Vagina (tissue), 2 donors: ENCODE data around the gene DPYSL4. TPM values are rescaled to one million over a fixed set of nuclear protein-coding genes. Genes with fewer than 3 reads are reported as not detected.

Experiments used
- DNase-seq, 2 donors: peaks; one replicate each; pipeline ENCODE4 v3.0.0-alpha.2; 2017; ENCODE audit errors: extremely low spot score in 2 of 2
- H3K27ac ChIP-seq: fragments of 200-600 bp; sonication (generic); one replicate; pipeline ENCODE4 v1.5.1; 2019
- H3K27me3 ChIP-seq: fragments of 200-600 bp; sonication (generic); one replicate; pipeline ENCODE4 v1.5.1; 2019
- H3K36me3 ChIP-seq, 2 donors: fragments of 200-600 bp; sonication (generic); one replicate each; pipeline ENCODE4 v1.5.1; 2017 to 2019
- H3K4me1 ChIP-seq: fragments of 200-600 bp; sonication (generic); one replicate; pipeline ENCODE4 v1.5.1; 2019
- H3K4me3 ChIP-seq, 2 donors: fragments of 200-600 bp; sonication (generic); 1 replicate in 1 of 2; 2 replicates in 1 of 2; pipeline ENCODE4 v1.5.1; 2016 to 2019
- H3K9me3 ChIP-seq: fragments of 200-600 bp; sonication (generic); one replicate; pipeline ENCODE4 v1.5.1; 2019
- POLR2A ChIP-seq, 2 donors: fragments of 450-650 bp; IDR thresholded peaks; one replicate each; pipeline ENCODE4 v1.6.1; 2017; ENCODE audit warnings: antibody characterized with exemption in 2 of 2, mild to moderate bottlenecking in 2 of 2, moderate library complexity in 2 of 2
- POLR2AphosphoS5 ChIP-seq, 2 donors: sonication (generic); formaldehyde crosslinking; IDR thresholded peaks; one replicate each; pipeline ENCODE4 v1.9.0; 2017; ENCODE audit warnings: antibody characterized with exemption in 2 of 2, mild to moderate bottlenecking in 2 of 2, low read depth in 1 of 2; ENCODE audit not compliant: insufficient read depth in 1 of 2
- intact Hi-C: fragments of 100-400 bp; cut with DNase I; formaldehyde crosslinking; loops from one replicate; pipeline ENCODE4 v1.15.1; 2023
- total RNA-seq: library from RNA; depleted of rRNA; stranded (reverse); fragments of >200 nt; gene quantifications from one replicate; pipeline ENCODE4 v1.2.3, GENCODE V29; 2016
- TF ChIP-seq, protein P1 (sequence below), 3 experiments: fragments of 450-650 bp in 2 of 3; fragments of 200-600 bp in 1 of 3; sonication (generic) in 1 of 3; IDR thresholded peaks; one replicate each; pipeline ENCODE4 v1.5.1; 2017 to 2019; ENCODE audit warnings: antibody characterized with exemption in 3 of 3, mild to moderate bottlenecking in 2 of 3, moderate library complexity in 2 of 3

The DPYSL4 gene
- total RNA-seq, 1 donor from 2014 or later: 0.49 TPM

DNA sequence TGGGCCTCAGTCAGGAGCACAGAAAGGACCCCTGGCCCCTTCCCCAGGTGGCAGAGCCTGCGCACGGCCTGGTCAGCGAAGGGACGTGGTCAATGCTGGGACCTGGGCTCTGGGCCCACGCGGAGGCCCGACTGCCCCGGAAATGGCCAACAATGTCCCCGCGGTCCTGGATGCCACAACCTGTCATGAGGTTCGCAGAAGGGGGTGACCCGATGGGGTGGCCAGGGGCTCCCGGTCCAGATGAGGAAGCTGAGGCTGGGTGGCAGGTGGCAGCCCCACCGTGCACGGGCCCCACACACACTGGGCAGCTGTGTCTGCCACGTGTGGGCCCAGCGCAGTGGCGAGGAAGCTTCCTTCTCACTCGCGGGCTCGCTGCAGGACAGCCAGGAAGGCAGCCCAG is 49.4 kb downstream of the DPYSL4 start:
- Histone ChIP-seq H3K9me3 (no peaks in the 10 kb centered on the region), H3K4me1 (no peaks in the 10 kb centered on the region), H3K36me3 (no peaks in the 10 kb centered on the region), H3K27me3 (no peaks in the 10 kb centered on the region), H3K4me3 (no peak overlapping the region), H3K27ac (no peak overlapping the region)
- intact Hi-C loops: no loop called here
- DNase-seq: no peak
- TF ChIP-seq POLR2AphosphoS5 (IDR thresholded peaks at IDR 0.05; ENCODE audit: insufficient read depth in 1 of 2, low read depth in 1 of 2) (no peak), POLR2A (IDR thresholded peaks at IDR 0.05) (no peak)
- TF ChIP-seq, protein P1, sequence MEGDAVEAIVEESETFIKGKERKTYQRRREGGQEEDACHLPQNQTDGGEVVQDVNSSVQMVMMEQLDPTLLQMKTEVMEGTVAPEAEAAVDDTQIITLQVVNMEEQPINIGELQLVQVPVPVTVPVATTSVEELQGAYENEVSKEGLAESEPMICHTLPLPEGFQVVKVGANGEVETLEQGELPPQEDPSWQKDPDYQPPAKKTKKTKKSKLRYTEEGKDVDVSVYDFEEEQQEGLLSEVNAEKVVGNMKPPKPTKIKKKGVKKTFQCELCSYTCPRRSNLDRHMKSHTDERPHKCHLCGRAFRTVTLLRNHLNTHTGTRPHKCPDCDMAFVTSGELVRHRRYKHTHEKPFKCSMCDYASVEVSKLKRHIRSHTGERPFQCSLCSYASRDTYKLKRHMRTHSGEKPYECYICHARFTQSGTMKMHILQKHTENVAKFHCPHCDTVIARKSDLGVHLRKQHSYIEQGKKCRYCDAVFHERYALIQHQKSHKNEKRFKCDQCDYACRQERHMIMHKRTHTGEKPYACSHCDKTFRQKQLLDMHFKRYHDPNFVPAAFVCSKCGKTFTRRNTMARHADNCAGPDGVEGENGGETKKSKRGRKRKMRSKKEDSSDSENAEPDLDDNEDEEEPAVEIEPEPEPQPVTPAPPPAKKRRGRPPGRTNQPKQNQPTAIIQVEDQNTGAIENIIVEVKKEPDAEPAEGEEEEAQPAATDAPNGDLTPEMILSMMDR (IDR thresholded peaks at IDR 0.05): no peak

DNA sequence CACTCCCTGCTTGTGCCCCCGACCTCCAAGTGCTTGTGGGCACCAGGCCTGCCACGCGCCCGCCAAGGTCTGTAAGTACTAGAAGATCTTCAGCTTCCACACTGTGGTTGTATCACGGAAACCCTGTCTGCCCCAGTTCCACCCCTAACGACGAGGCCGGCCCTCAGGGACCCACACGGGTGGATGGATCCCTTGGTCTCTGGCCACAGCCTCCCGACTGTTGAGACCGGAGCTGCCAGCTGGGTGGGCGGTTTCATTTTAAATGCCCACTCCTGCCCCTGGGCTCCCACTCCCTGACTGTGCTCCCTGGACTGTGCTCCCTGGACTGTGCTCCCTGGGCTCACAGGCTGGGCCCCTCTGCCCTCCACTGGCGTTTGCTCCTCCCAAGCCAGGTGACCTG is 50.1 kb downstream of the DPYSL4 start:
- Histone ChIP-seq H3K9me3 (no peaks in the 10 kb centered on the region), H3K27ac (no peak overlapping the region), H3K4me1 (no peaks in the 10 kb centered on the region), H3K27me3 (no peaks in the 10 kb centered on the region), H3K36me3 (no peaks in the 10 kb centered on the region), H3K4me3 (no peak overlapping the region)
- intact Hi-C loops: no loop called here
- DNase-seq: no peak
- no peak for TF ChIP-seq POLR2A (IDR thresholded peaks at IDR 0.05)

- TF ChIP-seq POLR2AphosphoS5 (IDR thresholded peaks at IDR 0.05; ENCODE audit: insufficient read depth in 1 of 2, low read depth in 1 of 2): no peak
- no peak for TF ChIP-seq POLR2A (IDR thresholded peaks at IDR 0.05)
- TF ChIP-seq, protein P1 (IDR thresholded peaks at IDR 0.05): no peak
- Histone ChIP-seq H3K36me3 (no peaks in the 10 kb centered on the region), H3K4me3 (no peak overlapping the region), H3K27ac (no peak overlapping the region), H3K27me3 (no peaks in the 10 kb centered on the region), H3K4me1 (no peaks in the 10 kb centered on the region), H3K9me3 (no peaks in the 10 kb centered on the region)
- no peak for DNase-seq
- intact Hi-C loops: no loop called here
These were observed 50.6 kb downstream of the DPYSL4 start for GRCh38 chr10:132237396-132237795.

GRCh38 chr10:132237871-132238270 is 51.1 kb downstream of the DPYSL4 start:
- Histone ChIP-seq H3K4me3 (no peak overlapping the region), H3K36me3 (no peaks in the 10 kb centered on the region), H3K9me3 (no peaks in the 10 kb centered on the region), H3K27ac (no peak overlapping the region), H3K4me1 (no peaks in the 10 kb centered on the region), H3K27me3 (no peaks in the 10 kb centered on the region)
- intact Hi-C loops: no loop called here
- no peak for DNase-seq
- TF ChIP-seq, protein P1 (IDR thresholded peaks at IDR 0.05): no peak
- no peak for TF ChIP-seq POLR2AphosphoS5 (IDR thresholded peaks at IDR 0.05; ENCODE audit: insufficient read depth in 1 of 2, low read depth in 1 of 2)
- TF ChIP-seq POLR2A (IDR thresholded peaks at IDR 0.05): no peak

GRCh38 chr10:132238371-132239125 is 51.8 kb downstream of the DPYSL4 start:
- TF ChIP-seq POLR2A (IDR thresholded peaks at IDR 0.05) (no peak), POLR2AphosphoS5 (IDR thresholded peaks at IDR 0.05; ENCODE audit: insufficient read depth in 1 of 2, low read depth in 1 of 2) (no peak)
- TF ChIP-seq, protein P1 (IDR thresholded peaks at IDR 0.05): no peak
- H3K4me1 ChIP-seq: no peaks in the 10 kb centered on the region
- H3K27ac ChIP-seq: no peak overlapping the region
- H3K36me3 ChIP-seq: no peaks in the 10 kb centered on the region
- intact Hi-C loops: no loop called here
- no peak for DNase-seq
- H3K4me3 ChIP-seq: no peak overlapping the region
- H3K9me3 ChIP-seq: no peaks in the 10 kb centered on the region
- H3K27me3 ChIP-seq: no peaks in the 10 kb centered on the region
